K562 (cell line): ENCODE data around the gene CCDC187. TPM values are rescaled to one million over a fixed set of nuclear protein-coding genes. Genes with fewer than 3 reads are reported as not detected.

ENCODE experiments used
- ATF1 ChIP-seq, 2 experiments: fragments of 450-650 bp in 1 of 2; IDR thresholded peaks; 2 replicates each; pipeline ENCODE4 v1.6.1; 2016; ENCODE audit warnings: missing compliant biosample characterization in 1 of 2, missing genetic modification characterization in 1 of 2
- PURB ChIP-seq: sonication (generic); formaldehyde crosslinking; IDR thresholded peaks from 2 replicates; pipeline ENCODE4 v1.9.0; 2021; ENCODE audit warnings: low read depth, mild to moderate bottlenecking, missing genetic modification reagents
- U2AF2 ChIP-seq: fragments of 200-400 bp; formaldehyde crosslinking; optimal IDR thresholded peaks from 2 replicates; pipeline ENCODE3; 2017; ENCODE audit warnings: low read depth, mild to moderate bottlenecking, low read length
- ZBTB1 ChIP-seq: sonication (generic); formaldehyde crosslinking; IDR thresholded peaks from 2 replicates; pipeline ENCODE4 v1.8.1; 2023; ENCODE audit warnings: missing genetic modification reagents, low read depth, mild to moderate bottlenecking, borderline replicate concordance
- ZNF121 ChIP-seq: sonication (generic); formaldehyde crosslinking; conservative IDR thresholded peaks from 2 replicates; pipeline ENCODE4 v1.8.0; 2022; ENCODE audit warnings: missing genetic modification reagents
- polyA plus RNA-seq, 8 experiments: library from polyadenylated mRNA; depleted of rRNA in 4 of 8; stranded (reverse) in 5 of 8; unstranded in 3 of 8; fragments of >200 nt; fragmentation: Nextera tagmentation in 2 of 8; fragmentation: Illumina TruSeq in 1 of 8; extraction: Ambion mirVana in 2 of 8; extraction: Trizol in 1 of 8; gene quantifications; 2 replicates each; pipeline versions ENCODE4 v1.2.1 to v1.2.3, GENCODE V29; 2011 to 2014; ENCODE audit warnings: inconsistent platforms in 1 of 8, missing spikeins in 1 of 8
- total RNA-seq, 7 experiments: library from RNA; depleted of rRNA in 6 of 7; stranded (reverse); fragments of >200 nt in 6 of 7; fragmentation: Illumina TruSeq in 2 of 7; extraction: Trizol in 2 of 7; gene quantifications; 2 replicates each; pipeline versions ENCODE4 v1.2.1 to v1.2.3, GENCODE V29; 2011 to 2021; ENCODE audit warnings: low replicate concordance in 1 of 7
- TF ChIP-seq, protein P1 (sequence below): sonication (generic); formaldehyde crosslinking; IDR thresholded peaks from 2 replicates; pipeline ENCODE4 v1.8.1; 2023; ENCODE audit warnings: missing genetic modification reagents, mild to moderate bottlenecking, borderline replicate concordance
- TF ChIP-seq, protein P2 (sequence below), 2 experiments: fragments of 450-650 bp in 1 of 2; IDR thresholded peaks; 2 replicates each; pipeline ENCODE4 v1.6.1; 2011 to 2017; ENCODE audit warnings: low read depth in 2 of 2, antibody characterized with exemption in 1 of 2, borderline replicate concordance in 1 of 2, low read length in 1 of 2, mild to moderate bottlenecking in 1 of 2, mixed read lengths in 1 of 2; ENCODE audit not compliant: control insufficient read depth in 1 of 2
- TF ChIP-seq, protein P3 (sequence below): sonication (generic); formaldehyde crosslinking; IDR thresholded peaks from 2 replicates; pipeline ENCODE4 v1.8.0; 2022; ENCODE audit warnings: mild to moderate bottlenecking, missing genetic modification reagents, borderline replicate concordance
- TF ChIP-seq, protein P4 (sequence below), 2 experiments: fragments of 200-800 bp in 1 of 2; sonication (Bioruptor generic) in 1 of 2; sonication (generic) in 1 of 2; formaldehyde crosslinking in 1 of 2; IDR thresholded peaks in 1 of 2; conservative IDR thresholded peaks in 1 of 2; 2 replicates each; pipeline versions ENCODE4 v1.5.0 to v1.6.1; 2016 to 2020; ENCODE audit warnings: missing compliant biosample characterization in 1 of 2, missing genetic modification characterization in 1 of 2, missing genetic modification reagents in 1 of 2
- TF ChIP-seq, protein P5 (sequence below): fragments of 250-450 bp; sonication (Bioruptor Pico); IDR thresholded peaks from 2 replicates; pipeline ENCODE4 v1.4.0; 2020; ENCODE audit warnings: borderline replicate concordance

CCDC187 gene
- total and polyA plus RNA-seq, 9 of the 15 experiments (the other 6 are each of a cell fraction or from before 2014, with no cell fraction given) = not detected

DNA sequence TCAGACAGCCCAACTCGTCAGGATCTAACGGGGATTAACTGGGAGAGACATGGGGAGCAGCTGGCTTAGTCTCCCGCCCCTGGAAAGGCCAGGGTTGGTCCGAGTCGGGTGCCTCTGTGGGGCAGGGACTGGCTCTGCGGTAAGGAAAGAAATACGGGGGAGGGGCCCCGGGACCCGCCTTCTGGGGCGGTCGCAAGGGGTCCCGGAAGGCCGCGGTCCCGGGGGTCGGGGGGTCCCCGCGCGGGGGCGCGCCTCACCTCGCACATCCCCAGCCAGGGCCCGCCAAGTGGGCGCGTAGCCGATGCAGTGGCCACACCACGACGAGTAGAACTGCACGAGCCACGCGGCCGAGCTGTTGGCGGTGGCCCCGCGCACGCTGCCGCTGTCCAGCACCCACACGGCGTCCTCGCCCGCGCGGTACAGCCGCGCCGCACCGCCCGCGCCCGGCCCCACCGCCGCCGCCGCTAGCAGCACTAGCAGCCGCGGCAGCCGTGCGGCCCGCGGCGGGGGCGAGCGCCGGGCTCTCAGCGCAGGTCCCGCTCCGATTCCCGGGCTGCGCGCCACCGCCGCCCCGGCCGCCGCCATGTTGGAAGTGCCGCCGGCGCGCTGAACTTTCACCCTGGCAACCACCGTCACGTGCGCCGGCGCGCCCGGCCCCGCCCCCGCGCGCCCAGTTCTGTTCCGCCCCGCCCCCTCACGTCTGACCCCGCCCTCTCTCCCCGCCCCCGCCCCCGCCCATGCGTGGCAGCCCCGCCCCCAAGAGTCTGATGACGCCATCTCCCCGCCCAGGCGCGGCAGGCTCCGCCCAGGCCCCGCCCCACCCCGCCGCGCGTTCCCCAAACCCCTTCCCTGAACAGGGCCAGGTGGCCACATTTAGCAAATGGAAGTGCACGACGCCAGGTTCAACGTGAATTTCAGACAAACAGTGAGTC lies 58.4 kb downstream of the CCDC187 start, which contains the start of gene QSOX2 (continued):
- TF ChIP-seq, protein P1, sequence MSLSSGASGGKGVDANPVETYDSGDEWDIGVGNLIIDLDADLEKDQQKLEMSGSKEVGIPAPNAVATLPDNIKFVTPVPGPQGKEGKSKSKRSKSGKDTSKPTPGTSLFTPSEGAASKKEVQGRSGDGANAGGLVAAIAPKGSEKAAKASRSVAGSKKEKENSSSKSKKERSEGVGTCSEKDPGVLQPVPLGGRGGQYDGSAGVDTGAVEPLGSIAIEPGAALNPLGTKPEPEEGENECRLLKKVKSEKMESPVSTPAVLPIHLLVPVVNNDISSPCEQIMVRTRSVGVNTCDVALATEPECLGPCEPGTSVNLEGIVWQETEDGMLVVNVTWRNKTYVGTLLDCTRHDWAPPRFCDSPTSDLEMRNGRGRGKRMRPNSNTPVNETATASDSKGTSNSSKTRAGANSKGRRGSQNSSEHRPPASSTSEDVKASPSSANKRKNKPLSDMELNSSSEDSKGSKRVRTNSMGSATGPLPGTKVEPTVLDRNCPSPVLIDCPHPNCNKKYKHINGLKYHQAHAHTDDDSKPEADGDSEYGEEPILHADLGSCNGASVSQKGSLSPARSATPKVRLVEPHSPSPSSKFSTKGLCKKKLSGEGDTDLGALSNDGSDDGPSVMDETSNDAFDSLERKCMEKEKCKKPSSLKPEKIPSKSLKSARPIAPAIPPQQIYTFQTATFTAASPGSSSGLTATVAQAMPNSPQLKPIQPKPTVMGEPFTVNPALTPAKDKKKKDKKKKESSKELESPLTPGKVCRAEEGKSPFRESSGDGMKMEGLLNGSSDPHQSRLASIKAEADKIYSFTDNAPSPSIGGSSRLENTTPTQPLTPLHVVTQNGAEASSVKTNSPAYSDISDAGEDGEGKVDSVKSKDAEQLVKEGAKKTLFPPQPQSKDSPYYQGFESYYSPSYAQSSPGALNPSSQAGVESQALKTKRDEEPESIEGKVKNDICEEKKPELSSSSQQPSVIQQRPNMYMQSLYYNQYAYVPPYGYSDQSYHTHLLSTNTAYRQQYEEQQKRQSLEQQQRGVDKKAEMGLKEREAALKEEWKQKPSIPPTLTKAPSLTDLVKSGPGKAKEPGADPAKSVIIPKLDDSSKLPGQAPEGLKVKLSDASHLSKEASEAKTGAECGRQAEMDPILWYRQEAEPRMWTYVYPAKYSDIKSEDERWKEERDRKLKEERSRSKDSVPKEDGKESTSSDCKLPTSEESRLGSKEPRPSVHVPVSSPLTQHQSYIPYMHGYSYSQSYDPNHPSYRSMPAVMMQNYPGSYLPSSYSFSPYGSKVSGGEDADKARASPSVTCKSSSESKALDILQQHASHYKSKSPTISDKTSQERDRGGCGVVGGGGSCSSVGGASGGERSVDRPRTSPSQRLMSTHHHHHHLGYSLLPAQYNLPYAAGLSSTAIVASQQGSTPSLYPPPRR = no peak
- TF ChIP-seq U2AF2 = no peak
- TF ChIP-seq ZNF121 = no peak
- no peak for TF ChIP-seq ATF1 (CRISPR knock-in tag; IDR thresholded peaks at IDR 0.05)
- peak; percentile 19; the same call in 1 of the 2 replicates for TF ChIP-seq ATF1 (tag; IDR thresholded peaks at IDR 0.05)
- TF ChIP-seq, protein P2, sequence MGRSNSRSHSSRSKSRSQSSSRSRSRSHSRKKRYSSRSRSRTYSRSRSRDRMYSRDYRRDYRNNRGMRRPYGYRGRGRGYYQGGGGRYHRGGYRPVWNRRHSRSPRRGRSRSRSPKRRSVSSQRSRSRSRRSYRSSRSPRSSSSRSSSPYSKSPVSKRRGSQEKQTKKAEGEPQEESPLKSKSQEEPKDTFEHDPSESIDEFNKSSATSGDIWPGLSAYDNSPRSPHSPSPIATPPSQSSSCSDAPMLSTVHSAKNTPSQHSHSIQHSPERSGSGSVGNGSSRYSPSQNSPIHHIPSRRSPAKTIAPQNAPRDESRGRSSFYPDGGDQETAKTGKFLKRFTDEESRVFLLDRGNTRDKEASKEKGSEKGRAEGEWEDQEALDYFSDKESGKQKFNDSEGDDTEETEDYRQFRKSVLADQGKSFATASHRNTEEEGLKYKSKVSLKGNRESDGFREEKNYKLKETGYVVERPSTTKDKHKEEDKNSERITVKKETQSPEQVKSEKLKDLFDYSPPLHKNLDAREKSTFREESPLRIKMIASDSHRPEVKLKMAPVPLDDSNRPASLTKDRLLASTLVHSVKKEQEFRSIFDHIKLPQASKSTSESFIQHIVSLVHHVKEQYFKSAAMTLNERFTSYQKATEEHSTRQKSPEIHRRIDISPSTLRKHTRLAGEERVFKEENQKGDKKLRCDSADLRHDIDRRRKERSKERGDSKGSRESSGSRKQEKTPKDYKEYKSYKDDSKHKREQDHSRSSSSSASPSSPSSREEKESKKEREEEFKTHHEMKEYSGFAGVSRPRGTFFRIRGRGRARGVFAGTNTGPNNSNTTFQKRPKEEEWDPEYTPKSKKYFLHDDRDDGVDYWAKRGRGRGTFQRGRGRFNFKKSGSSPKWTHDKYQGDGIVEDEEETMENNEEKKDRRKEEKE (IDR thresholded peaks at IDR 0.05; ENCODE audit: borderline replicate concordance in 1 of 2, control insufficient read depth in 1 of 2, low read depth in 2 of 2, low read length in 1 of 2) = no peak
- TF ChIP-seq, protein P3, sequence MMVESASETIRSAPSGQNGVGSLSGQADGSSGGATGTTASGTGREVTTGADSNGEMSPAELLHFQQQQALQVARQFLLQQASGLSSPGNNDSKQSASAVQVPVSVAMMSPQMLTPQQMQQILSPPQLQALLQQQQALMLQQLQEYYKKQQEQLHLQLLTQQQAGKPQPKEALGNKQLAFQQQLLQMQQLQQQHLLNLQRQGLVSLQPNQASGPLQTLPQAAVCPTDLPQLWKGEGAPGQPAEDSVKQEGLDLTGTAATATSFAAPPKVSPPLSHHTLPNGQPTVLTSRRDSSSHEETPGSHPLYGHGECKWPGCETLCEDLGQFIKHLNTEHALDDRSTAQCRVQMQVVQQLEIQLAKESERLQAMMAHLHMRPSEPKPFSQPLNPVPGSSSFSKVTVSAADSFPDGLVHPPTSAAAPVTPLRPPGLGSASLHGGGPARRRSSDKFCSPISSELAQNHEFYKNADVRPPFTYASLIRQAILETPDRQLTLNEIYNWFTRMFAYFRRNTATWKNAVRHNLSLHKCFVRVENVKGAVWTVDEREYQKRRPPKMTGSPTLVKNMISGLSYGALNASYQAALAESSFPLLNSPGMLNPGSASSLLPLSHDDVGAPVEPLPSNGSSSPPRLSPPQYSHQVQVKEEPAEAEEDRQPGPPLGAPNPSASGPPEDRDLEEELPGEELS (CRISPR knock-in tag) = peak; percentile 28; the same call in 1 of the 2 replicates
- TF ChIP-seq, protein P4, sequence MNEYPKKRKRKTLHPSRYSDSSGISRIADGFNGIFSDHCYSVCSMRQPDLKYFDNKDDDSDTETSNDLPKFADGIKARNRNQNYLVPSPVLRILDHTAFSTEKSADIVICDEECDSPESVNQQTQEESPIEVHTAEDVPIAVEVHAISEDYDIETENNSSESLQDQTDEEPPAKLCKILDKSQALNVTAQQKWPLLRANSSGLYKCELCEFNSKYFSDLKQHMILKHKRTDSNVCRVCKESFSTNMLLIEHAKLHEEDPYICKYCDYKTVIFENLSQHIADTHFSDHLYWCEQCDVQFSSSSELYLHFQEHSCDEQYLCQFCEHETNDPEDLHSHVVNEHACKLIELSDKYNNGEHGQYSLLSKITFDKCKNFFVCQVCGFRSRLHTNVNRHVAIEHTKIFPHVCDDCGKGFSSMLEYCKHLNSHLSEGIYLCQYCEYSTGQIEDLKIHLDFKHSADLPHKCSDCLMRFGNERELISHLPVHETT (CRISPR knock-in tag; conservative IDR thresholded peaks at IDR 0.05 in 1 of 2, IDR thresholded peaks at IDR 0.05 in 1 of 2) = peak in 1 of 2 experiments; percentile 91; a peak in 2 of 4 replicates
- TF ChIP-seq PURB (CRISPR knock-in tag) = no peak
- TF ChIP-seq, protein P5, sequence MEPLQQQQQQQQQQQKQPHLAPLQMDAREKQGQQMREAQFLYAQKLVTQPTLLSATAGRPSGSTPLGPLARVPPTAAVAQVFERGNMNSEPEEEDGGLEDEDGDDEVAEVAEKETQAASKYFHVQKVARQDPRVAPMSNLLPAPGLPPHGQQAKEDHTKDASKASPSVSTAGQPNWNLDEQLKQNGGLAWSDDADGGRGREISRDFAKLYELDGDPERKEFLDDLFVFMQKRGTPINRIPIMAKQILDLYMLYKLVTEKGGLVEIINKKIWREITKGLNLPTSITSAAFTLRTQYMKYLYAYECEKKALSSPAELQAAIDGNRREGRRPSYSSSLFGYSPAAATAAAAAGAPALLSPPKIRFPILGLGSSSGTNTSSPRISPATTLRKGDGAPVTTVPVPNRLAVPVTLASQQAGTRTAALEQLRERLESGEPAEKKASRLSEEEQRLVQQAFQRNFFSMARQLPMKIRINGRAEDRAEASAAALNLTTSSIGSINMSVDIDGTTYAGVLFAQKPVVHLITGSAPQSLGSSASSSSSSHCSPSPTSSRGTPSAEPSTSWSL (CRISPR knock-in tag) = no peak
- peak; percentile 83 for TF ChIP-seq ZBTB1 (CRISPR knock-in tag)
